Endothelial cell of umbilical vein (primary cell): ENCODE measurements around the gene GARIN6. TPM values are rescaled to one million over a fixed set of nuclear protein-coding genes. Genes with fewer than 3 reads are reported as not detected.

Source experiments
- BruUV-seq: library from RNA; stranded (reverse); fragments of 400-500 nt; replicated peaks from 2 replicates; lab custom pipeline; 2021; lab: Mats Ljungman, UMichigan
- CTCF ChIA-PET: fragments of 300-600, 350-600 bp; sonication (Branson Sonifier 250); formaldehyde crosslinking; loops from one replicate; lab custom pipeline; 2021; ENCODE audit warnings: antibody characterized with exemption, inconsistent platforms; lab: Charles Lee
- POLR2A ChIA-PET: fragments of 300-600, 350-600 bp; sonication (Branson Sonifier 250); formaldehyde crosslinking; loops from one replicate; lab custom pipeline; 2021; ENCODE audit warnings: antibody characterized with exemption, inconsistent platforms; lab: Charles Lee
- DNase-seq: peaks from one replicate; pipeline ENCODE4 v3.0.0-alpha.2; 2011; ENCODE audit warnings: low read depth, low spot score
- FAIRE-seq: peaks from 2 replicates; lab custom pipeline; 2011; peaks lifted over from hg19 to GRCh38; lab: Jason Lieb, UNC
- H2AFZ ChIP-seq: 2 replicates; pipeline ENCODE4 v1.6.0; 2012; ENCODE audit warnings: low read depth, low read length, control low read depth, inconsistent platforms
- H3K27ac ChIP-seq: 2 replicates; pipeline ENCODE4 v1.5.1; 2011; ENCODE audit warnings: low read depth, mild to moderate bottlenecking, control low read depth, low read length, moderate library complexity; ENCODE audit not compliant: insufficient read depth
- H3K27me3 ChIP-seq, 2 experiments: 2 replicates each; pipeline versions ENCODE4 v1.6.0 to v1.6.1; 2011; ENCODE audit warnings: low read length in 2 of 2, mixed read lengths in 1 of 2; ENCODE audit not compliant: control insufficient read depth in 2 of 2, insufficient read depth in 2 of 2
- H3K36me3 ChIP-seq, 2 experiments: 2 replicates in 1 of 2; 3 replicates in 1 of 2; pipeline ENCODE4 v1.5.1; 2011; ENCODE audit warnings: low read length in 2 of 2, mild to moderate bottlenecking in 1 of 2, moderate library complexity in 1 of 2; ENCODE audit not compliant: control insufficient read depth in 2 of 2, insufficient read depth in 2 of 2; ENCODE audit errors: extremely low read depth in 1 of 2
- H3K4me1 ChIP-seq: 3 replicates; pipeline ENCODE4 v1.5.1; 2011; ENCODE audit warnings: mild to moderate bottlenecking, low read length; ENCODE audit not compliant: control insufficient read depth, insufficient read depth; ENCODE audit errors: extremely low read depth
- H3K4me2 ChIP-seq: 2 replicates; pipeline ENCODE4 v1.6.1; 2011; ENCODE audit warnings: low read length, control low read depth, mixed read lengths; ENCODE audit not compliant: insufficient read depth
- H3K4me3 ChIP-seq, 3 experiments: fragments of 200-600 bp in 1 of 3; sonication (generic), shearing (Covaris generic) in 1 of 3; replicated peaks in 1 of 3; 2 replicates each; pipeline ENCODE4 v1.5.1; 2011 to 2016; ENCODE audit warnings: control low read depth in 3 of 3, low read length in 3 of 3, mild to moderate bottlenecking in 2 of 3, inconsistent platforms in 1 of 3, low read depth in 1 of 3, moderate library complexity in 1 of 3; ENCODE audit not compliant: insufficient read depth in 1 of 3
- H3K79me2 ChIP-seq: 2 replicates; pipeline ENCODE4 v1.6.0; 2012; ENCODE audit warnings: low read length, inconsistent platforms; ENCODE audit not compliant: control insufficient read depth, insufficient read depth
- H3K9ac ChIP-seq: replicated peaks from 2 replicates; pipeline ENCODE3; 2011; ENCODE audit warnings: low read length, control low read depth; ENCODE audit not compliant: insufficient read depth; ENCODE audit errors: extremely low read depth
- H3K9me1 ChIP-seq: replicated peaks from 3 replicates; pipeline ENCODE4 v1.6.0; 2011; ENCODE audit warnings: mild to moderate bottlenecking, low read length; ENCODE audit not compliant: control insufficient read depth, insufficient read depth; ENCODE audit errors: extremely low read depth
- H3K9me3 ChIP-seq: replicated peaks from 2 replicates; pipeline ENCODE4 v1.5.1; 2012; ENCODE audit warnings: low read length, inconsistent platforms; ENCODE audit not compliant: control insufficient read depth, insufficient read depth
- H4K20me1 ChIP-seq: replicated peaks from 2 replicates; pipeline ENCODE3; 2011; ENCODE audit warnings: mild to moderate bottlenecking, low read length; ENCODE audit not compliant: control insufficient read depth, insufficient read depth; ENCODE audit errors: extremely low read depth
- EZH2 ChIP-seq: IDR thresholded peaks from 2 replicates; pipeline ENCODE4 v1.6.1; 2012; ENCODE audit warnings: borderline replicate concordance, low read depth, mild to moderate bottlenecking, moderate library complexity, low read length, inconsistent platforms; ENCODE audit not compliant: severe bottlenecking
- FOS ChIP-seq: IDR thresholded peaks from 2 replicates; pipeline ENCODE4 v1.6.1; 2011; ENCODE audit warnings: mild to moderate bottlenecking, low read length, moderate library complexity, borderline replicate concordance; ENCODE audit not compliant: insufficient read depth
- GATA2 ChIP-seq: IDR thresholded peaks from 2 replicates; pipeline ENCODE4 v1.7.0; 2011; ENCODE audit warnings: low read depth, mild to moderate bottlenecking, moderate library complexity, mixed read lengths, low read length; ENCODE audit not compliant: insufficient read length, insufficient read depth
- JUN ChIP-seq: IDR thresholded peaks from 2 replicates; pipeline ENCODE4 v1.6.1; 2011; ENCODE audit warnings: borderline replicate concordance, low read depth; ENCODE audit not compliant: insufficient read length, insufficient read depth
- MYC ChIP-seq: IDR thresholded peaks from one replicate; pipeline ENCODE4 v1.6.1; 2011; ENCODE audit warnings: mild to moderate bottlenecking, low read depth, low read length
- POLR2A ChIP-seq: IDR thresholded peaks from 2 replicates; pipeline ENCODE4 v1.6.1; 2012; ENCODE audit warnings: low read depth, mild to moderate bottlenecking, control low read depth, low read length
- POLR2AphosphoS5 ChIP-seq: IDR thresholded peaks from 2 replicates; pipeline ENCODE4 v1.6.1; 2012; ENCODE audit warnings: low read depth, mild to moderate bottlenecking, control low read depth, low read length, moderate library complexity; ENCODE audit not compliant: insufficient read depth
- dilution Hi-C: fragments of 300-500 bp; cut with MboI; formaldehyde crosslinking; loops from one replicate; pipeline ENCODE4 v1.15.0; 2019; ENCODE audit warnings: low sequenced_read_pairs; ENCODE audit not compliant: extremely low pct_ligation_motif_present
- intact Hi-C: fragments of 100-400 bp; cut with micrococcal nuclease; formaldehyde crosslinking; loops from one replicate; pipeline ENCODE4 v1.10.0; 2022
- polyA plus RNA-seq, 4 experiments: library from polyadenylated mRNA; depleted of rRNA in 3 of 4; stranded (reverse) in 3 of 4; unstranded in 1 of 4; fragments of >200 nt; gene quantifications; 2 replicates each; pipeline versions ENCODE4 v1.2.1 to v1.2.3, GENCODE V29; 2011 to 2012; ENCODE audit warnings: missing spikeins in 1 of 4
- total RNA-seq: library from RNA; stranded (reverse); gene quantifications from 2 replicates; pipeline ENCODE4 v1.2.3, GENCODE V29; 2021
- TF ChIP-seq, protein P1 (sequence below): IDR thresholded peaks from 2 replicates; pipeline ENCODE4 v1.6.1; 2011; ENCODE audit not compliant: insufficient read depth, insufficient read length
- TF ChIP-seq, protein P2 (sequence below), 2 donors: IDR thresholded peaks; 1 replicate in 1 of 2; 2 replicates in 1 of 2; pipeline ENCODE4 v1.5.1; 2011; ENCODE audit warnings: low read length in 2 of 2, mild to moderate bottlenecking in 2 of 2, moderate library complexity in 2 of 2, control low read depth in 1 of 2, inconsistent platforms in 1 of 2, low read depth in 1 of 2; ENCODE audit not compliant: insufficient read depth in 1 of 2; ENCODE audit errors: extremely low read depth in 1 of 2

GARIN6 gene
- total and polyA plus RNA-seq, 2 donors (not counting 3 experiments of a cell fraction or from before 2014, with no cell fraction given), result not detected

DNA sequence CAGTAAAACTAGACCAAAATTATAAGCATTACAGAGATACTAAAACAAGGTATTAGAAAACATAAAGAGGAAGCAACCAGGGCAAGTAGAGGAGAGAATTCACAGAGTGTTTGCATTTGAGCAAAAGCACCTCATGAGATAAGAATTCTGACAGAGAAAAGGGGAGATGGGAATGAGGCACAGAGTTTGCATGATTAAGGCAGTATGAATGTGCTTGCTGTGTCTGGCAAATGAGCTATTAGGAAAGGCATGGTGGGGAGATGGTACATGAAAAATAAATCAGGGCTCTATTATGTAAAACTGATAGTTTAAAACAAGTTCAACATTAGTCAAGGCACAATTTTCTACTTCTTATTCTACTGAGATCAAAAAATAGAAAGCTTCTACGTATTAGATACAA, 23.1 kb downstream of the GARIN6 start:
- Histone ChIP-seq H4K20me1 (no peaks in the 10 kb centered on the region), H3K9me1 (no peaks in the 10 kb centered on the region), H3K27ac (no peak overlapping the region), H3K4me2 (no peak overlapping the region), H3K27me3 (no peaks in the 10 kb centered on the region), H3K79me2 (no peaks in the 10 kb centered on the region), H3K4me3 (no peak overlapping the region), H3K9me3 (no peaks in the 10 kb centered on the region), H2AFZ (no peak overlapping the region), H3K4me1 (no peaks in the 10 kb centered on the region), H3K9ac (no peak overlapping the region), H3K36me3 (no peaks in the 10 kb centered on the region)
- FAIRE-seq (no peak), DNase-seq (no peak)
- no TSS peak for BruUV-seq
- CTCF ChIA-PET, result no interaction called here
- dilution Hi-C loops, result no loop called here
- POLR2A ChIA-PET, result no interaction called here
- intact Hi-C loops, result no loop called here
- TF ChIP-seq, protein P1, sequence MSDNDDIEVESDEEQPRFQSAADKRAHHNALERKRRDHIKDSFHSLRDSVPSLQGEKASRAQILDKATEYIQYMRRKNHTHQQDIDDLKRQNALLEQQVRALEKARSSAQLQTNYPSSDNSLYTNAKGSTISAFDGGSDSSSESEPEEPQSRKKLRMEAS, result no peak
- TF ChIP-seq POLR2A (no peak), MYC (no peak), POLR2AphosphoS5 (no peak), JUN (no peak), EZH2 (no peak), FOS (no peak), GATA2 (no peak)
- TF ChIP-seq, protein P2, sequence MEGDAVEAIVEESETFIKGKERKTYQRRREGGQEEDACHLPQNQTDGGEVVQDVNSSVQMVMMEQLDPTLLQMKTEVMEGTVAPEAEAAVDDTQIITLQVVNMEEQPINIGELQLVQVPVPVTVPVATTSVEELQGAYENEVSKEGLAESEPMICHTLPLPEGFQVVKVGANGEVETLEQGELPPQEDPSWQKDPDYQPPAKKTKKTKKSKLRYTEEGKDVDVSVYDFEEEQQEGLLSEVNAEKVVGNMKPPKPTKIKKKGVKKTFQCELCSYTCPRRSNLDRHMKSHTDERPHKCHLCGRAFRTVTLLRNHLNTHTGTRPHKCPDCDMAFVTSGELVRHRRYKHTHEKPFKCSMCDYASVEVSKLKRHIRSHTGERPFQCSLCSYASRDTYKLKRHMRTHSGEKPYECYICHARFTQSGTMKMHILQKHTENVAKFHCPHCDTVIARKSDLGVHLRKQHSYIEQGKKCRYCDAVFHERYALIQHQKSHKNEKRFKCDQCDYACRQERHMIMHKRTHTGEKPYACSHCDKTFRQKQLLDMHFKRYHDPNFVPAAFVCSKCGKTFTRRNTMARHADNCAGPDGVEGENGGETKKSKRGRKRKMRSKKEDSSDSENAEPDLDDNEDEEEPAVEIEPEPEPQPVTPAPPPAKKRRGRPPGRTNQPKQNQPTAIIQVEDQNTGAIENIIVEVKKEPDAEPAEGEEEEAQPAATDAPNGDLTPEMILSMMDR (IDR thresholded peaks at IDR 0.05; ENCODE audit: extremely low read depth in 1 of 2, insufficient read depth in 1 of 2, low read depth in 1 of 2, low read length in 2 of 2), result no peak
